SK-N-SH (cell line): ENCODE measurements around the gene DHRSX. TPM values are rescaled to one million over a fixed set of nuclear protein-coding genes. Genes with fewer than 3 reads are reported as not detected.

Source experiments
- CTCF ChIA-PET: fragments of 300-600, 350-600 bp; formaldehyde crosslinking; extraction: SDS; loops from one replicate; lab custom pipeline; 2021; lab: Yijun Ruan, JAX
- POLR2A ChIA-PET: fragments of 350-600 bp; sonication (Branson Sonifier 250); formaldehyde crosslinking; extraction: SDS; loops from one replicate; lab custom pipeline; 2020; ENCODE audit warnings: antibody characterized with exemption, inconsistent platforms; lab: Yijun Ruan, JAX
- DNase-seq: peaks from one replicate; pipeline ENCODE4 v3.0.0; 2012
- H2AFZ ChIP-seq: fragments of 200-600 bp; sonication (generic); 2 replicates; pipeline ENCODE4 v1.8.1; 2016; ENCODE audit warnings: antibody characterized with exemption, mild to moderate bottlenecking, low read depth
- H3F3A ChIP-seq: fragments of 200-600 bp; sonication (generic); replicated peaks from 2 replicates; pipeline ENCODE3; 2016; ENCODE audit warnings: antibody characterized with exemption, mild to moderate bottlenecking; ENCODE audit not compliant: insufficient read depth
- H3K27ac ChIP-seq, 2 experiments: fragments of 200-500 bp in 1 of 2; fragments of 200-600 bp in 1 of 2; sonication (Bioruptor generic) in 1 of 2; sonication (generic), shearing (Covaris generic) in 1 of 2; 2 replicates each; pipeline versions ENCODE4 v1.5.1 to v1.6.1; 2014 to 2016; ENCODE audit warnings: low read depth in 2 of 2, inconsistent platforms in 1 of 2, low read length in 1 of 2, mild to moderate bottlenecking in 1 of 2, mixed read lengths in 1 of 2
- H3K27me3 ChIP-seq: fragments of 200-600 bp; sonication (generic), shearing (Covaris generic); 2 replicates; pipeline ENCODE4 v1.6.1; 2016; ENCODE audit warnings: mixed run types; ENCODE audit not compliant: insufficient read depth
- H3K36me3 ChIP-seq, 2 experiments: fragments of 200-500 bp in 1 of 2; fragments of 200-600 bp in 1 of 2; sonication (Bioruptor generic) in 1 of 2; sonication (generic) in 1 of 2; replicated peaks in 1 of 2; 2 replicates each; pipeline versions ENCODE3 to v1.5.1; 2014 to 2016; ENCODE audit warnings: low read length in 1 of 2, mild to moderate bottlenecking in 1 of 2; ENCODE audit not compliant: insufficient read depth in 2 of 2, control insufficient read depth in 1 of 2
- H3K4me1 ChIP-seq, 2 experiments: fragments of 200-500 bp in 1 of 2; fragments of 200-600 bp in 1 of 2; sonication (Bioruptor generic) in 1 of 2; sonication (generic), shearing (Covaris generic) in 1 of 2; 2 replicates each; pipeline versions ENCODE4 v1.5.1 to v1.6.1; 2014 to 2016; ENCODE audit warnings: low read depth in 1 of 2, low read length in 1 of 2, mixed run types in 1 of 2; ENCODE audit not compliant: insufficient read depth in 2 of 2, control insufficient read depth in 1 of 2
- H3K4me2 ChIP-seq: fragments of 200-600 bp; sonication (generic), shearing (Covaris generic); 2 replicates; pipeline ENCODE4 v1.6.1; 2017; ENCODE audit warnings: mixed run types
- H3K4me3 ChIP-seq, 2 experiments: fragments of 200-500 bp in 1 of 2; fragments of 200-600 bp in 1 of 2; sonication (Bioruptor generic) in 1 of 2; sonication (generic), shearing (Covaris generic) in 1 of 2; 2 replicates each; pipeline versions ENCODE4 v1.5.1 to v1.8.1; 2014 to 2016; ENCODE audit warnings: low read depth in 2 of 2, inconsistent platforms in 1 of 2, low read length in 1 of 2, mild to moderate bottlenecking in 1 of 2, mixed read lengths in 1 of 2, moderate library complexity in 1 of 2
- H3K79me2 ChIP-seq: fragments of 200-600 bp; sonication (generic); 2 replicates; pipeline ENCODE4 v1.8.1; 2017; ENCODE audit warnings: mild to moderate bottlenecking; ENCODE audit not compliant: insufficient read depth
- H3K9ac ChIP-seq: fragments of 200-600 bp; sonication (generic); 2 replicates; pipeline ENCODE4 v1.6.1; 2017; ENCODE audit warnings: mixed run types
- H3K9me2 ChIP-seq: fragments of 200-600 bp; sonication (generic); 2 replicates; pipeline ENCODE4 v1.6.1; 2017; ENCODE audit warnings: mixed run types
- H3K9me3 ChIP-seq: fragments of 200-600 bp; sonication (generic); 2 replicates; pipeline ENCODE4 v1.6.1; 2017; ENCODE audit warnings: mixed run types, mild to moderate bottlenecking, moderate library complexity
- H4K20me1 ChIP-seq: fragments of 200-600 bp; sonication (generic); 2 replicates; pipeline ENCODE4 v1.6.1; 2017; ENCODE audit warnings: mild to moderate bottlenecking, mixed run types; ENCODE audit not compliant: insufficient read depth
- CHD2 ChIP-seq: fragments of 150-350 bp; IDR thresholded peaks from 2 replicates; pipeline ENCODE4 v1.6.1; 2018; ENCODE audit warnings: low read length; ENCODE audit not compliant: partially characterized antibody
- FOXJ3 ChIP-seq: sonication (generic); formaldehyde crosslinking; IDR thresholded peaks from 2 replicates; pipeline ENCODE4 v1.5.1; 2020; ENCODE audit warnings: mild to moderate bottlenecking, missing genetic modification reagents
- GABPA ChIP-seq: IDR thresholded peaks from 2 replicates; pipeline ENCODE4 v1.4.0; 2012; ENCODE audit warnings: low read depth, mild to moderate bottlenecking
- GATA2 ChIP-seq: sonication (generic); formaldehyde crosslinking; IDR thresholded peaks from 2 replicates; pipeline ENCODE4 v1.5.0; 2020; ENCODE audit warnings: mild to moderate bottlenecking, missing genetic modification reagents
- NFIC ChIP-seq: IDR thresholded peaks from 2 replicates; pipeline ENCODE4 v1.4.0; 2012; ENCODE audit warnings: borderline replicate concordance
- RAD21 ChIP-seq: IDR thresholded peaks from 2 replicates; pipeline ENCODE4 v1.6.1; 2012; ENCODE audit warnings: mild to moderate bottlenecking, low read length
- RFX5 ChIP-seq: IDR thresholded peaks from 2 replicates; pipeline ENCODE4 v1.6.1; 2012; ENCODE audit warnings: mild to moderate bottlenecking, improper control_type of control experiment, low read length
- SIN3A ChIP-seq: IDR thresholded peaks from 2 replicates; pipeline ENCODE4 v1.6.1; 2012; ENCODE audit warnings: low read depth, mild to moderate bottlenecking, low read length, moderate library complexity, borderline replicate concordance
- SMC3 ChIP-seq: IDR thresholded peaks from 2 replicates; pipeline ENCODE4 v1.6.1; 2012; ENCODE audit warnings: low read depth, low read length, improper control_type of control experiment
- TEAD4 ChIP-seq: IDR thresholded peaks from 2 replicates; pipeline ENCODE4 v1.4.0; 2012; ENCODE audit warnings: mild to moderate bottlenecking, borderline replicate concordance; ENCODE audit not compliant: insufficient read depth
- YY1 ChIP-seq: IDR thresholded peaks from 2 replicates; pipeline ENCODE4 v1.4.0; 2012; ENCODE audit warnings: low read depth, mild to moderate bottlenecking
- WGBS: methylation state at CpG from one replicate; pipeline ENCODE4 v1.1.6; 2017; ENCODE audit warnings: low lambda C conversion rate; 5-methylcytosine and 5-hydroxymethylcytosine counted together
- polyA plus RNA-seq, 3 experiments: library from polyadenylated mRNA; depleted of rRNA; stranded (reverse); fragments of >200 nt; gene quantifications; 2 replicates each; pipeline ENCODE4 v1.2.3, GENCODE V29; 2012
- TF ChIP-seq, protein P1 (sequence below): IDR thresholded peaks from 2 replicates; pipeline ENCODE4 v1.4.0; 2012; ENCODE audit warnings: low read depth, borderline replicate concordance
- TF ChIP-seq, protein P2 (sequence below): fragments of 150-350 bp; IDR thresholded peaks from 2 replicates; pipeline ENCODE4 v1.6.1; 2017; ENCODE audit warnings: antibody characterized with exemption, low read length, low read depth, borderline replicate concordance
- TF ChIP-seq, protein P3 (sequence below): IDR thresholded peaks from 2 replicates; pipeline ENCODE4; 2012
- TF ChIP-seq, protein P4 (sequence below): IDR thresholded peaks from 2 replicates; pipeline ENCODE4 v1.4.0; 2012; ENCODE audit warnings: low read depth
- TF ChIP-seq, protein P5 (sequence below): fragments of 150-350 bp; IDR thresholded peaks from 2 replicates; pipeline ENCODE4 v1.6.1; 2016; ENCODE audit warnings: mild to moderate bottlenecking, low read depth, low read length
- TF ChIP-seq, protein P6 (sequence below): IDR thresholded peaks from 2 replicates; pipeline ENCODE4 v1.6.1; 2012; ENCODE audit warnings: mild to moderate bottlenecking, low read depth, low read length, moderate library complexity
- TF ChIP-seq, protein P7 (sequence below): IDR thresholded peaks from 2 replicates; pipeline ENCODE4 v1.4.0; 2012; ENCODE audit warnings: low read depth, borderline replicate concordance

Gene DHRSX
- polyA plus RNA-seq, 1 of the 3 experiments (the other 2 are of a cell fraction): 34.3 TPM

DNA sequence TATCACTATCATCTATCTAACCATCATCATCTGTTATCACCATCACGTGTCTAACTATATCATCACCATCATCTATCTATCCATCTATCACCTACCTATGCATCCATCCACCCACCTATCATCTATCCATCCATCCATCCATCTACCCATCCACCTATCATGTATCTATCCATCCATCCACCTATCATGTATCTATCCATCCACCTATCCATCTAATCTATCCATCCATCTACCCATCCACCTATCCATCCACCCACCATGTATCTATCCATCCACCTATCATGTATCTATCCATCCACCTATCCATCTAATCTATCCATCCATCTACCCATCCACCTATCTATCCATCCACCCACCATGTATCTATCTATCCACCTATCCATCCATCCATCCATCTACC is 316.7 kb downstream of the DHRSX start:
- Histone ChIP-seq H2AFZ (no peak overlapping the region), H3K4me1 (no peaks in the 10 kb centered on the region; a peak in 1 of 4 replicates), H3K4me2 (no peak overlapping the region), H3K79me2 (no peaks in the 10 kb centered on the region), H3F3A (no peaks in the 10 kb centered on the region), H3K4me3 (no peak overlapping the region), H3K27me3 (no peaks in the 10 kb centered on the region), H3K36me3 (no peaks in the 10 kb centered on the region), H3K9me3 (no peaks in the 10 kb centered on the region), H3K9me2 (no peaks in the 10 kb centered on the region), H3K27ac (no peak overlapping the region), H4K20me1 (no peaks in the 10 kb centered on the region), H3K9ac (no peak overlapping the region)
- TF ChIP-seq, protein P1, sequence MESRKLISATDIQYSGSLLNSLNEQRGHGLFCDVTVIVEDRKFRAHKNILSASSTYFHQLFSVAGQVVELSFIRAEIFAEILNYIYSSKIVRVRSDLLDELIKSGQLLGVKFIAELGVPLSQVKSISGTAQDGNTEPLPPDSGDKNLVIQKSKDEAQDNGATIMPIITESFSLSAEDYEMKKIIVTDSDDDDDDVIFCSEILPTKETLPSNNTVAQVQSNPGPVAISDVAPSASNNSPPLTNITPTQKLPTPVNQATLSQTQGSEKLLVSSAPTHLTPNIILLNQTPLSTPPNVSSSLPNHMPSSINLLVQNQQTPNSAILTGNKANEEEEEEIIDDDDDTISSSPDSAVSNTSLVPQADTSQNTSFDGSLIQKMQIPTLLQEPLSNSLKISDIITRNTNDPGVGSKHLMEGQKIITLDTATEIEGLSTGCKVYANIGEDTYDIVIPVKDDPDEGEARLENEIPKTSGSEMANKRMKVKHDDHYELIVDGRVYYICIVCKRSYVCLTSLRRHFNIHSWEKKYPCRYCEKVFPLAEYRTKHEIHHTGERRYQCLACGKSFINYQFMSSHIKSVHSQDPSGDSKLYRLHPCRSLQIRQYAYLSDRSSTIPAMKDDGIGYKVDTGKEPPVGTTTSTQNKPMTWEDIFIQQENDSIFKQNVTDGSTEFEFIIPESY: no peak
- TF ChIP-seq, protein P2, sequence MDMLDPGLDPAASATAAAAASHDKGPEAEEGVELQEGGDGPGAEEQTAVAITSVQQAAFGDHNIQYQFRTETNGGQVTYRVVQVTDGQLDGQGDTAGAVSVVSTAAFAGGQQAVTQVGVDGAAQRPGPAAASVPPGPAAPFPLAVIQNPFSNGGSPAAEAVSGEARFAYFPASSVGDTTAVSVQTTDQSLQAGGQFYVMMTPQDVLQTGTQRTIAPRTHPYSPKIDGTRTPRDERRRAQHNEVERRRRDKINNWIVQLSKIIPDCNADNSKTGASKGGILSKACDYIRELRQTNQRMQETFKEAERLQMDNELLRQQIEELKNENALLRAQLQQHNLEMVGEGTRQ: no peak
- TF ChIP-seq, protein P3, sequence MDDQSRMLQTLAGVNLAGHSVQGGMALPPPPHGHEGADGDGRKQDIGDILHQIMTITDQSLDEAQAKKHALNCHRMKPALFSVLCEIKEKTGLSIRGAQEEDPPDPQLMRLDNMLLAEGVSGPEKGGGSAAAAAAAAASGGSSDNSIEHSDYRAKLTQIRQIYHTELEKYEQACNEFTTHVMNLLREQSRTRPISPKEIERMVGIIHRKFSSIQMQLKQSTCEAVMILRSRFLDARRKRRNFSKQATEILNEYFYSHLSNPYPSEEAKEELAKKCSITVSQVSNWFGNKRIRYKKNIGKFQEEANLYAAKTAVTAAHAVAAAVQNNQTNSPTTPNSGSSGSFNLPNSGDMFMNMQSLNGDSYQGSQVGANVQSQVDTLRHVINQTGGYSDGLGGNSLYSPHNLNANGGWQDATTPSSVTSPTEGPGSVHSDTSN: no peak
- TF ChIP-seq SMC3: no peak
- TF ChIP-seq GABPA: no peak
- TF ChIP-seq, protein P4, sequence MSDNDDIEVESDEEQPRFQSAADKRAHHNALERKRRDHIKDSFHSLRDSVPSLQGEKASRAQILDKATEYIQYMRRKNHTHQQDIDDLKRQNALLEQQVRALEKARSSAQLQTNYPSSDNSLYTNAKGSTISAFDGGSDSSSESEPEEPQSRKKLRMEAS: no peak
- no peak for TF ChIP-seq FOXJ3 (CRISPR knock-in tag)
- no peak for TF ChIP-seq TEAD4
- TF ChIP-seq GATA2: no peak
- TF ChIP-seq, protein P5, sequence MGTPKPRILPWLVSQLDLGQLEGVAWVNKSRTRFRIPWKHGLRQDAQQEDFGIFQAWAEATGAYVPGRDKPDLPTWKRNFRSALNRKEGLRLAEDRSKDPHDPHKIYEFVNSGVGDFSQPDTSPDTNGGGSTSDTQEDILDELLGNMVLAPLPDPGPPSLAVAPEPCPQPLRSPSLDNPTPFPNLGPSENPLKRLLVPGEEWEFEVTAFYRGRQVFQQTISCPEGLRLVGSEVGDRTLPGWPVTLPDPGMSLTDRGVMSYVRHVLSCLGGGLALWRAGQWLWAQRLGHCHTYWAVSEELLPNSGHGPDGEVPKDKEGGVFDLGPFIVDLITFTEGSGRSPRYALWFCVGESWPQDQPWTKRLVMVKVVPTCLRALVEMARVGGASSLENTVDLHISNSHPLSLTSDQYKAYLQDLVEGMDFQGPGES: no peak
- no peak for TF ChIP-seq SIN3A
- TF ChIP-seq CHD2: no peak
- no peak for TF ChIP-seq NFIC
- TF ChIP-seq RAD21: no peak
- TF ChIP-seq, protein P6, sequence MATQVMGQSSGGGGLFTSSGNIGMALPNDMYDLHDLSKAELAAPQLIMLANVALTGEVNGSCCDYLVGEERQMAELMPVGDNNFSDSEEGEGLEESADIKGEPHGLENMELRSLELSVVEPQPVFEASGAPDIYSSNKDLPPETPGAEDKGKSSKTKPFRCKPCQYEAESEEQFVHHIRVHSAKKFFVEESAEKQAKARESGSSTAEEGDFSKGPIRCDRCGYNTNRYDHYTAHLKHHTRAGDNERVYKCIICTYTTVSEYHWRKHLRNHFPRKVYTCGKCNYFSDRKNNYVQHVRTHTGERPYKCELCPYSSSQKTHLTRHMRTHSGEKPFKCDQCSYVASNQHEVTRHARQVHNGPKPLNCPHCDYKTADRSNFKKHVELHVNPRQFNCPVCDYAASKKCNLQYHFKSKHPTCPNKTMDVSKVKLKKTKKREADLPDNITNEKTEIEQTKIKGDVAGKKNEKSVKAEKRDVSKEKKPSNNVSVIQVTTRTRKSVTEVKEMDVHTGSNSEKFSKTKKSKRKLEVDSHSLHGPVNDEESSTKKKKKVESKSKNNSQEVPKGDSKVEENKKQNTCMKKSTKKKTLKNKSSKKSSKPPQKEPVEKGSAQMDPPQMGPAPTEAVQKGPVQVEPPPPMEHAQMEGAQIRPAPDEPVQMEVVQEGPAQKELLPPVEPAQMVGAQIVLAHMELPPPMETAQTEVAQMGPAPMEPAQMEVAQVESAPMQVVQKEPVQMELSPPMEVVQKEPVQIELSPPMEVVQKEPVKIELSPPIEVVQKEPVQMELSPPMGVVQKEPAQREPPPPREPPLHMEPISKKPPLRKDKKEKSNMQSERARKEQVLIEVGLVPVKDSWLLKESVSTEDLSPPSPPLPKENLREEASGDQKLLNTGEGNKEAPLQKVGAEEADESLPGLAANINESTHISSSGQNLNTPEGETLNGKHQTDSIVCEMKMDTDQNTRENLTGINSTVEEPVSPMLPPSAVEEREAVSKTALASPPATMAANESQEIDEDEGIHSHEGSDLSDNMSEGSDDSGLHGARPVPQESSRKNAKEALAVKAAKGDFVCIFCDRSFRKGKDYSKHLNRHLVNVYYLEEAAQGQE: no peak
- no peak for TF ChIP-seq RFX5
- TF ChIP-seq YY1: no peak
- TF ChIP-seq, protein P7, sequence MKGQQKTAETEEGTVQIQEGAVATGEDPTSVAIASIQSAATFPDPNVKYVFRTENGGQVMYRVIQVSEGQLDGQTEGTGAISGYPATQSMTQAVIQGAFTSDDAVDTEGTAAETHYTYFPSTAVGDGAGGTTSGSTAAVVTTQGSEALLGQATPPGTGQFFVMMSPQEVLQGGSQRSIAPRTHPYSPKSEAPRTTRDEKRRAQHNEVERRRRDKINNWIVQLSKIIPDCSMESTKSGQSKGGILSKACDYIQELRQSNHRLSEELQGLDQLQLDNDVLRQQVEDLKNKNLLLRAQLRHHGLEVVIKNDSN: no peak
- CTCF ChIA-PET: no interaction called here
- POLR2A ChIA-PET: no interaction called here
- WGBS: 28% methylated on average over 1 of the region's 1 CpG
- DNase-seq: no peak
